Right lung (tissue), 5 donors: ENCODE data around the gene SHFL. TPM values are rescaled to one million over a fixed set of nuclear protein-coding genes. Genes with fewer than 3 reads are reported as not detected.
A peak's percentile ranks its signal among the peaks of the same experiment; 100 is the strongest.

Experiments used
- DNase-seq, 2 donors: peaks; one replicate each; pipeline ENCODE4 v3.0.0-alpha.2; 2013
- polyA plus RNA-seq, 5 donors: library from polyadenylated mRNA; unstranded; fragments of 120-200 nt; gene quantifications; one replicate each; pipeline versions ENCODE4 v1.2.1 to v1.2.3, GENCODE V29; 2013; ENCODE audit warnings: inconsistent platforms in 1 of 5, low replicate concordance in 1 of 5; ENCODE audit not compliant: insufficient read length in 5 of 5, insufficient read depth in 1 of 5

SHFL gene
- polyA plus RNA-seq, 5 donors: 28.6 to 38.7 (median 36.3) TPM

DNA sequence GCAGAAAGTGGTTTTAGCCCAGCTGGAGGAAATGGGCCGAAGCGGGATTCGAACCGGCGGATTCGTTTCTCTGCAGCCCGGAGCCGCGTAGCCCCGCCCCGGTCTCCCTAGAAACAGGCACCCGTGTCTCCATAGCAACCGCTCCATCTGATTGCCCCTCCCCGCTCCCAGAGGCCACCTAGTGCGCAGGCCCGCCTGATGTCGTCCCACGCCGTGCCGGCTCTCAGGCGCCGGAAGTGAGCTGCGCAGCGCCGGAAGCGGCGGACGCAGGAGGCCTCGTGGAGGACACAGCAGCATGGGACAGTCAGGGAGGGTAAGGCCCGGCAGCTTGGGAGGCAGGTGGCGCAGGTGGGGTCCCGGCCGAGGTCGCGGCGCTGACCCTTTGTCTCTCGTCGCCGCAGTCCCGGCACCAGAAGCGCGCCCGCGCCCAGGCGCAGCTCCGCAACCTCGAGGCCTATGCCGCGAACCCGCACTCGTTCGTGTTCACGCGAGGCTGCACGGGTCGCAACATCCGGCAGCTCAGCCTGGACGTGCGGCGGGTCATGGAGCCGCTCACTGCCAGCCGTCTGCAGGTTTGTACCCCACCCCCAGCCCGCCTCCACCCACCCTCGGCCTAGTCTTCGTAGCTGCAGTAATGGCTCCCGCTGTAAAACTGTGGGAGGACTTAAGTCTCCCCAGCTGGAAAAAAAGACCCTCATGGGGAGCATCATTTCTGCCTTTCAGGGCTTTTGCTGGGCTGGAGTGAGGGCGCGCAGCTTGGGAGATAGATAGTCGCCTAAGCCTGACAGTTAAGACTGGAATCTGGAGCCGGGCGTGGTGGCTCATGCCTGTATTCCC, 20.2 kb downstream of the SHFL start, which contains the start of gene PPAN:
TSS of gene PPAN (plus strand) at position 263 of the 837 bp plus-strand sequence. CDS start at position 296, 33 bp downstream.
- peak; percentile 96 to 97 for DNase-seq

DNA sequence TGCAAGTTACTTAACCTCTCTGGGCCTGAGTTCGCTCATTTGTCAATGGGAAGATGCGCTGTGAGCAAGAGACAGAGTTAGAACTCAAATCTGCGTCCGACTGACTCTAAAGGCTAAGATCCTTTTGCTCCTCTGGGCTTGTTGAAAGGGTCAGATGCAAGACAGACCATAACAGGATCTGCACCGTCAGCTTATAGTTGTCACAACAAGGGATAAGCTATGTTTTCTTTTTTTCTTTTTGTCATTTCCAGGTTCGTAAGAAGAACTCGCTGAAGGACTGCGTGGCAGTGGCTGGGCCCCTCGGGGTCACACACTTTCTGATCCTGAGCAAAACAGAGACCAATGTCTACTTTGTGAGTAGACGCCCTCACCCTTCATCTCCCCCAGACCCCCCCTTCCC, 21.1 kb downstream of the SHFL start:
- DNase-seq: no peak

DNA sequence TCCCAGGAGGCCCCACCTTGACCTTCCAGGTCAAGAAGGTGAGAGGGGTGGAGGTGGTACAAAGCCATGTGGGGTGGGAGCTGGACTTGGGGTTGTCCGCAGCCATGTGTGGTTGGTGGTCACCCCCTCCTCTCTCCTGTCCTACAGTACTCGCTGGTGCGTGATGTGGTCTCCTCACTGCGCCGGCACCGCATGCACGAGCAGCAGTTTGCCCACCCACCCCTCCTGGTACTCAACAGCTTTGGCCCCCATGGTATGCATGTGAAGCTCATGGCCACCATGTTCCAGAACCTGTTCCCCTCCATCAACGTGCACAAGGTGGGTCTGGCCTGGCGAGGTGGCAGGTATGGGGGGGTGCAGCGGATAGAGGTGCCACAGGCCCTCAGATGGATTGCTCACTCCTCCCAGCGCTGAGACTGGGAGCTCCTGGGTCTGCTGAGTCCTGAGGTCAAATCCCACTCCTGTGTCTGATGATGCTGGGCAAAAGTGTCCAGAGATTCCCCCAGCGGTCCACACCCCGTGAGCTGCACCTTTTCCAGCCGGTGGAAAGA, 21.8 kb downstream of the SHFL start:
- DNase-seq: no peak

DNA sequence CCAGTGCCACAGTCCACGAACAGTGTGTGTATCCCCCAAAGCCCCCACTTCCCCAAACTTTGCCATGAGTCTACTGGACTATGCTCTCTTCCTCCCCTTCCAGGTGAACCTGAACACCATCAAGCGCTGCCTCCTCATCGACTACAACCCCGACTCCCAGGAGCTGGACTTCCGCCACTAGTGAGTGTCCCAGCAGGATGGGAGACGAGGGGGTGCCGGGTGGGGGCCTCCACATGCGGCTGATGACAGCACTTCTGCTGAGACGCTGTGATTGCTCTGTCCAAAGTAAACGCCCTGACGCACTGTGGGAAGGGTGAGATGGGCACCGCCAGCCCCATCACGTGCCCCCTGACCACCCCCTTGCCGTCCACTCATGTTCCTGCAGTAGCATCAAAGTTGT, 23.4 kb downstream of the SHFL start:
- no peak for DNase-seq

DNA sequence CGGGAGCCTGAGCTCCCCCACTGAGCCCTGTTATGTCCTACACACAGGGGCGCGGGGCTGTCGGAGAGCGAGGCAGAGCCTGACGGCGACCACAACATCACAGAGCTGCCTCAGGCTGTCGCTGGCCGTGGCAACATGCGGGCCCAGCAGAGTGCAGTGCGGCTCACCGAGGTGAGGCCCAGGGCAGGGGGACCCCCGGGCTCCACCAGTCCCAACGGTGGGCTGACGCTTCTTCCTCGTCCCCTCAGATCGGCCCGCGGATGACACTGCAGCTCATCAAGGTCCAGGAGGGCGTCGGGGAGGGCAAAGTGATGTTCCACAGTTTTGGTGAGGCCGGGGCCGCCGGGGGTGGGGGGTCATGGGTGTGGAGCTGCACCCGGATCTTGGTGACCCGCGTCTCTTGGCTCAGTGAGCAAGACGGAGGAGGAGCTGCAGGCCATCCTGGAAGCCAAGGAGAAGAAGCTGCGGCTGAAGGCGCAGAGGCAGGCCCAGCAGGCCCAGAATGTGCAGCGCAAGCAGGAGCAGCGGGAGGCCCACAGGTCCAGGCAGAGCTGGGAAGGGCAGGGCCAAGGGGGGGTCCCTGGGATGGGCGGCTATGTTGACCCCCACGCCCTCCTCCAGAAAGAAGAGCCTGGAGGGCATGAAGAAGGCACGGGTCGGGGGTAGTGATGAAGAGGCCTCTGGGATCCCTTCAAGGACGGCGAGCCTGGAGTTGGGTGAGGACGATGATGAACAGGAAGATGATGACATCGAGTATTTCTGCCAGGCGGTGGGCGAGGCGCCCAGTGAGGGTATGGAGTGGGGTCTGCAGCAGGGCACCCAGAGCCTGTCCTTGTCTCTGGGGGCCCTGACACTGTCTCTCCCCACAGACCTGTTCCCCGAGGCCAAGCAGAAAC, 24.2 kb downstream of the SHFL start:
- no peak for DNase-seq

DNA sequence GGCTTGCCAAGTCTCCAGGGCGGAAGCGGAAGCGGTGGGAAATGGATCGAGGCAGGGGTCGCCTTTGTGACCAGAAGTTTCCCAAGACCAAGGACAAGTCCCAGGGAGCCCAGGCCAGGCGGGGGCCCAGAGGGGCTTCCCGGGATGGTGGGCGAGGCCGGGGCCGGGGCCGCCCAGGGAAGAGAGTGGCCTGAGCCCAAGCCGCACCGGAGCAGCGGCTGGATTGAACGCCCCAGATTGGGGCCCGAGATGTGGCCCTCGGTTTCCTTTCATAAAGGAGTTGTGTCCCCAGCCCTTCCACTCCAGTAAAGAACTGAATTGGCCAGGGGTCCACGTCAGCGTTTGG, 24.8 kb downstream of the SHFL start:
- no peak for DNase-seq

DNA sequence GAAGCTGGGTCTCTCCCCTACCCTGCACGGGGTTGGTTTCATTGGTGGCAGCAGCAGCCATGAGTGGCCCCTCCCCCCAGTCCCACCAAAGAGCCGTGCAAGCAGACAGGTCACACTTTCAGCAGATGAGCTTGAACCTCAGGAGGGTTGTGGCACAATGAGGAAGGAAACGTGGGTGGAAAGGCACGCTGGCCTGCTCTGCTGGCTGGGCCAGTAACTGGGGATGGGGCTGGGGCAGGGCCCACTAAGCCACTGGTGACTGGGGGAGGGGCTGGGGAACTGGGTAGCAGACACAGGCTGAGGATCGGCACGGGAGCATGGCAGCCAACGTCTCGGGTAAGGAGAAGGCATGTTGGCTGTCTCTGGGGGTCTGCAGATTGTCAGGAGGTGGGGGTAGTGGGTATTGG, 25.3 kb downstream of the SHFL start, which contains the start of gene P2RY11:
TSS of gene P2RY11 (plus strand) at position 289 of the 407 bp plus-strand sequence. CDS start at position 318, 29 bp downstream.
- DNase-seq: no peak

DNA sequence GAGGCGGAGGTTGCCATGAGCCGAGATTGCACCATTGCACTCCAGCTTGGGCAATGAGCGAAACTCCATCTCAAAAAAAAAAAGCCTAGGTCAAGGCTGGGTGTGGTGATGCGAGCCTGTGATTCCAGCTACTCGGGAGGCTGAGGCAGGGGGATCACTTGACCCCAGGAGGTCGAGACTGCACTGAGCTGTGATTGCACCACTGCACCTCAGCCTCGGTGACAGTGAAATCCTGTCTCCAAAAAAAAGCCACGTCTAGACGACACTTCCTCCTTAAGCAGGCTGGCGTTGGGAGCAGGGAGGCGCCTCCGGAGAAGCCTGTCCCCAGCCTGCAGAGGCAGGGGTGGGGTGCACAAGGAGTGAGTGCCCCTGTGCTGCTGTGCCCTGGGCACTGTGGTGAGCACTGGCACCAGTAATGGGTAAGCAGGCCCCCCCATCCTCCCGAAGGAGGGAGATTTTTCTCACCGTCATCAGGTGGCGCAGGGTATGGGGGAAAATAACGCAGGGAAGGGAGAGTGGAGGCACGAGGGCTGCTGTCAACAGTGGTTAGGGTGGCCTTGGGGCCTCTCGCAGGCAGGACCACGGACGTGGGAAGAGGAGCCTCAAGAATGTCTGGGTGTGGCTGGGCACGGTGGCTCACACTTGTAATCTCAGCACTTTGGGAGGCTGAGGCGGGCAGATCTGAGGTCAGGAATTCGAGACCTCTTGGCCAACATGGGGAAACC, 26.1 kb downstream of the SHFL start:
- DNase-seq: no peak

DNA sequence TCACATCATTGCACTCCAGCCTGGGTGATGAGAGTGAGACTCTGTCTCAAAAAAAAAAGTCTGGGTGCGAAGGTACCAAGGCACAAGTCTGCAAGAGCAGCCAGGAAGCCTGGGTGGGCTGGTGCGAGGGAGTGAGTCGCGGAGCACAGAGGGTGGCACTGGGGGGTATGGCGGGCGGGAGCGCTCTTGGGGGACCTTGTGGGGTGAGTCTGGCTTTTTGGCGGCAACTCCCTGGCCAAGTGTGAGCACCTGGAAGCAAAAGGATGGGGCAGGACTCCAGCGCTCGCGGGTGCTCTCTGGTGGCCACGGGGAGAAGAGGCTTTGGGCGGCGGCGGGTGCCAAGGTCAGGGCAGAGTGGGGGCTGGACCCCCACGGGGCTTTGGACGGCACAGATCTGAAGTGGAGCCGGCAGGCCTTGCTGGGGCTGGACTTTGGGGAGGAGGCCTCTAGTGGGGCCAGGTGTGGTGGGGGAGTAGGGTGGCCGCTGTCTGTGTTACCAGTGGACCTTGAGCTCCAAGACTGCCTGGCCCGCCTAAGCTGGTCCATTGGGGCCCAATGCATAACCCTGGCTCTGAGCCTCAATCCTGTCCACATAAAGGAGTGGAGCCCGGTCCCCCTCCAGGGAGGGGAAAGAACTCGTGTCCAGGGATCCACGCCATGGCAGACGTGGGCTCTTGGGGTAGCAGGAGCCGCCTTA, 26.9 kb downstream of the SHFL start:
- no peak for DNase-seq

DNA sequence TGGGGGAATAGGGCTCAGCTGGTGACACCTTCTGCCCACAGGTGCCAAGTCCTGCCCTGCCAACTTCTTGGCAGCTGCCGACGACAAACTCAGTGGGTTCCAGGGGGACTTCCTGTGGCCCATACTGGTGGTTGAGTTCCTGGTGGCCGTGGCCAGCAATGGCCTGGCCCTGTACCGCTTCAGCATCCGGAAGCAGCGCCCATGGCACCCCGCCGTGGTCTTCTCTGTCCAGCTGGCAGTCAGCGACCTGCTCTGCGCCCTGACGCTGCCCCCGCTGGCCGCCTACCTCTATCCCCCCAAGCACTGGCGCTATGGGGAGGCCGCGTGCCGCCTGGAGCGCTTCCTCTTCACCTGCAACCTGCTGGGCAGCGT, 27.5 kb downstream of the SHFL start:
- no peak for DNase-seq

DNA sequence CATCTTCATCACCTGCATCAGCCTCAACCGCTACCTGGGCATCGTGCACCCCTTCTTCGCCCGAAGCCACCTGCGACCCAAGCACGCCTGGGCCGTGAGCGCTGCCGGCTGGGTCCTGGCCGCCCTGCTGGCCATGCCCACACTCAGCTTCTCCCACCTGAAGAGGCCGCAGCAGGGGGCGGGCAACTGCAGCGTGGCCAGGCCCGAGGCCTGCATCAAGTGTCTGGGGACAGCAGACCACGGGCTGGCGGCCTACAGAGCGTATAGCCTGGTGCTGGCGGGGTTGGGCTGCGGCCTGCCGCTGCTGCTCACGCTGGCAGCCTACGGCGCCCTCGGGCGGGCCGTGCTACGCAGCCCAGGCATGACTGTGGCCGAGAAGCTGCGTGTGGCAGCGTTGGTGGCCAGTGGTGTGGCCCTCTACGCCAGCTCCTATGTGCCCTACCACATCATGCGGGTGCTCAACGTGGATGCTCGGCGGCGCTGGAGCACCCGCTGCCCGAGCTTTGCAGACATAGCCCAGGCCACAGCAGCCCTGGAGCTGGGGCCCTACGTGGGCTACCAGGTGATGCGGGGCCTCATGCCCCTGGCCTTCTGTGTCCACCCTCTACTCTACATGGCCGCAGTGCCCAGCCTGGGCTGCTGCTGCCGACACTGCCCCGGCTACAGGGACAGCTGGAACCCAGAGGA, 28.0 kb downstream of the SHFL start:
- DNase-seq: no peak

DNA sequence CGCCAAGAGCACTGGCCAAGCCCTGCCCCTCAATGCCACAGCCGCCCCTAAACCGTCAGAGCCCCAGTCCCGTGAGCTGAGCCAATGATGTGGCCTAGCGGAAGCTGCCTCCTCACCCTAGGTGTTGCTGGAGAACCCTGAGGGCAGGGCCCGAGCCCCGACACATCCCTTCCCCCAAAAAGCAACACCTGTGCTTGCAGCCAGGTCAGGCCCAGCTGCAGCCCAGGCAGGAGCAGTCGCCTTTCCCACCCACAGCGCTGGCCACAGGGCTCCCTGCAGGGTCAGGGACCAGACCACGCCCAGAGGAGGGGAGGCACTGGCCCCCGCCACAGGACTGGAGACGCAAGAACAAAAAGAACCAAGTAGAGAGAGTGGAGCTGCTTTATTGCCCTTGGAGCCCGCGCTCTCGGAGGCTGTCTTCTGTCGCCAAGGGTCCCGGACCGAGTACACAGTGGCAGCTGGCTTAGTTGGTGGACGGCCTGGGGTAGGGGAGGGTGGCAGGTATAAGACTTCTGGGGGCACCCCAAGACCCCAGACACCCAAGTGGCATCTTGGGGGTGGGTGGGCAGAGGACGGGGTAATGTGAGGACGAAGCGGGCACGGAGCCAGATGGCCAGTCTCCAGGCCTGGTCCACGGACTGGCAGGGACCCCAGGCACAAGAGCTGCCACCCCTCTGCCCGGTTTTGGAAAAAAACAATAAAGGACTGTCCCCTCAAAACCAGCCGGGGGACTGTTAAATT, 28.7 kb downstream of the SHFL start:
- DNase-seq: no peak

DNA sequence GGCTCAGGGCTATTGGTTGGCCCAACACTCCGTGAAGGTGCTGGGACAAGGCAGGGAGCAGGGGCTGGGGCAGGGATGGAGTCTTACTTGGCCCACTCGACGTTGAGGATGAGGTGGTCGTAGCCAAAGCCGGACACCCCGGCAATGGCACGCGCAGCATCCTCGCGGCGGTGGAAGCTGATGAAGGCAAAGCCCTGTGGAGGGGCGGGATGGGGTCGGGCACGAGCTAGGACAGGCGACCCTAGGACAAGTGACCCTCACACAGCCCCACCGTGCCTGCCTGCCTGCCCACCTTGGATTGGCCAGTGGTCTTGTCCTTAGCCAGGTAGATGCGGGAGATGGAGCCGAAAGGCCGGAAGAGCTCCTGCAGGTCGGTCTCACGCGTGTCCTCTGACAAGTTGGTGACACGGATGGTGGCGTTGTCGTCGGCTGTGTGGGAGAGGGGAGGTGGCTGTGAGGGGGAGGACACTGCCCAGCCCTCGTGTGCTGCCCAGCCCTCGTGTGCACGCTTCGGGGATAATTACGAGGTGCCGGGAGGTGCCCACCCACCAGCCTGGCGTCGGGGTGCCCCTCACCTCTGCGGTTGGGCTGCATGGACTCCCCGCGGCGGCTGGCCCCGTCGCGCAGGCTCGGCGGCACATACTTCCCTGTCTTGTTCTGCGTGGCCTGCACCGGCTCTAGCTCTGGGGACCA, 29.4 kb downstream of the SHFL start:
- DNase-seq: no peak

DNA sequence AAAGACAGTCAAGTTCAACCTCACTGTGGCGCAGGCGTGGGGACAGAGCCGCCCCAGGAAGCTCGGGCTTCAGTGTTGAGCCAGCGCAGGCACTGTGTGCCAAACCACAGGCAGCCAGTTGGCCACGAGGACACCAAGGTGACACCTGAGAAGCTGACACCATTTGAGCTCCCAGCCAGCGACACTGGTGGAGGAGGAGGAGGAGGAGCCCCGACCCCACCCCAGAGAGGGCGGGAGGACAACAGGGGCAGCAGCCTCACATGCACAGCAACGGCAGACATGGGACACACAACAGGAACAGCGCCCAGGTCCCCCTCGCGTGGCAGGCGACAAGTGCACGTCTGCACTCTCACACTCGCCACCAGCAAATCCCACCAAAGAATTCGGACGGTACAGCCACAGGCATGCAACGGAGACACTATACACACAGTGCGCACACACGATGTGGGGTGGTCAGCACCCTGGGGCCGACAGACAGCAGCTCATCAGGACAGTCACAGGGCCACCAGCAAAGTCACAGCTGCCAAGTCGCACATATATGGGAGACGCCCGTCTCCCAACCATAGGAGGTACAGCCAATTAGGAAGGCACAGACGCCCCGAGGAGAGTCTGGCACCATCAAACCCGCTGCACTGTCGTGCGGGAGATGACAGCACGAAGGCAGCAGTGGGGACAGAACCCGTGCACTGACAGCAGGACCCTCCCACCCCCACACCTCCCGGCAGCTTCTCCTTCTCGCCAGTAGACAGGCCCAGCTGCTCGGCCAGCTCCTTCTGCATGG, 30.2 kb downstream of the SHFL start:
- no peak for DNase-seq

DNA sequence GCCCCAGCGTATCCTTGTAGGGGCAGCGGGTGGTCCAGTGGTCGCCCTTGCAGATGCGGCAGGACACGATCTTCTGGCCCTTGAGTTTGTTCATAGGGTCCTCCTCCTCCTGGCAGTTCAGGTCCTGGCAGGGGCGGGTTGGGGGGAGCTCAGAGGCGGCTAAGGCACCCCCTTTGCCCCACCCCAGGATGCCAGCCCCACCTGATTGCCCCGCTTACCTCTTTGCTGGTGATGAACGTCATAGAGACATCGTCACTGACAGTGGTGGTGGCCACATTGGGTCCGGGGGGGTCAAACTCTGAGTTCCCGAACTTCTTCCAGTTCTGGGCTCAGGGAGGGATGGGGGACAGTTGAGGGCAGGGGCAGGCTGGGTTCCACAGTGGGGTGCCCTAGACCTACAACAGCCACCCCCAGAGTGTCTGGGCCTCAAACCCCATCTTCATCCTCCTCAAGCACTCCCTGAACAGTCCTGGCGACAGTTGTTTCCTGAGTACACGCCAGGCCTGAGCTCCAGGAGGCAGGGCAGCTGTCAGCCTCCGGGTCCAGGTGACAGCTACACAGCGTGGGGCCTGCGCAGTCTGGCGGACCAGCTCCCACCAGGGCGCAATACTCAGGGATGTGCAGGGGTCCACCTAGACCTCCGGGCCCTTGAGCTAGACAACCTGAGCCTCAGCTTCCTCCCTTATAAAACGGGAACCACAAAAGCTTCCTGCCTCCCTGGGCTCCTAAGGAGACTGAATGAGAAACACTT, 30.9 kb downstream of the SHFL start:
- no peak for DNase-seq

DNA sequence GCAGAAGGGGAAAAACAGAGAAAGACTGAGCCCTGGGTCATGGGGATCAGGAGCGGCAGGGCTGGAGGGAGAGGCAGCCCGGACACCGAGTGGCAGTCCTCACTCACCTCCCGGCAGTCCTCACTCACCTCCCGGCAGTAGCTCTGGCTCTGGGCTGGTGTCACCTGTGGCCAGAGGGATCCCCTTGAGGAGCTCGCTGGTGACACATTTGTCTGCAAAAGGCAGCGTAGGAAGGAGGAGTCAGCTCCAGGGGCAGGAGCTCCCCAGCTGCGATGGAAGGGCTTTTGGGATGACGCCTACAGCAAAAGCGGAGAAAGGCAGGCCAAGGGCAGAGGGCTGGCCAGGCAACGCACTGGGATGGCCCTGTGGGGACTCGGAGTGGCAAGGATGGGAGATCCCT, 32.8 kb downstream of the SHFL start:
- no peak for DNase-seq

DNA sequence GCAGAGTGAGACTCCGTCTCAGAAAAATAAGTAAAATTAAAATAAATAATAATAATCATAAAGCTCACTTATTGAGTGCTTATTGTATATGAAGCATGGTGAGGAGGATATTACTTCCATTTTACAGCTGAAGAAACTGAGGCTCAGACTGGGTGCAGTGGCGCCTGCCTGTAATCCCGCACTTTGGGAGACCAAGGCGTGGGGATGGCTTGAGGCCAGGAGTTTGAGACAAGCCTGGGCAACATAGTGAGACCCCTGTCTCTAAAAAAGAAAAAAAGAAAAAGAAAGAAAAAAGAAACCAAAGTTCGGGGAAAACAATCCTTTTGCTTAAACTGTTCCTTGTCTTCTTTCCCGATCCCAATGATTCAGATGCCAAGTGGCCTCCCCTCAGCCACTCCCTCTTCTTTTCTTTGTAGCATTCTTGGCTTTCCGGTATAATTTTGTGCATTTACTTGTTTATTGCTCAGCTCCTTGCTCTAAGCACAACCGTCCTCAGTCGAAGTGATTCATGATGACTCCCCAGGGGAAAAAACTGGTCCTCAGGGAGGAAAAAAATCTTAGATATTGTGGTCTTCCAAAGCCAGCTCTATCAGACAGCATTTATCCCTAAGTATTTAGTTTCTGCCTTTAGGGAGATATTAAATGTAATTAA, 34.5 kb downstream of the SHFL start:
- DNase-seq: no peak
